Subcutaneous adipose tissue (tissue), 4 donors: Measurements from ENCODE around the gene SNX30. TPM values are rescaled to one million over a fixed set of nuclear protein-coding genes. Genes with fewer than 3 reads are reported as not detected.

Experiments used
- CTCF ChIP-seq: fragments of 450-650 bp; IDR thresholded peaks from one replicate; pipeline ENCODE4 v1.5.1; 2016; ENCODE audit warnings: low read depth, mild to moderate bottlenecking, control low read depth, antibody characterized with exemption, moderate library complexity
- total RNA-seq, 4 donors: library from RNA; depleted of rRNA; stranded (reverse); fragments of >200 nt; gene quantifications; one replicate each; pipeline ENCODE4 v1.1.0, GENCODE V29; 2016

SNX30 gene
- total RNA-seq, 4 donors from 2014 or later = 10.1 to 25.3 (median 13.4) TPM

DNA sequence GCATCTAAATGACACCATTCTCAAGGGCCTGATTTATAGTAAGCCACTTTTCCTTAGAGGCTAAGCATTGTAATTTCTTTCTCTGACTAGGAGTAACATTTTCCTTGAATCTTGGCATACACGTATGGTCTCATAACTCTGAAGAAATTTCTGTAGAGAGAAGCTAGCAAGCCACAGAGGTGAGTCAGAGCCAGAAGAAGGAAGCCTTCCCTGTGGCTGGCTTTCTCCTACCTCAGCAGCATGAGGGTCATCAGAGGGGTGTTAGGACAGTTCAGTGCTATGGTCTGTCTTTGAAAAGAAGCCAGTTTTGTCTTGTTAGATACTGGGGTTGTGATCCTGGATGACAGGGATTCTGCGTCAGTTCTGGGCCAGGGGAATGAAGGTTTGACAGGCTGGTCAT, 3.2 kb downstream of the SNX30 start:
- TF ChIP-seq CTCF = no peak

- no peak for TF ChIP-seq CTCF
These were observed 4.0 kb downstream of the SNX30 start for GRCh38 chr9:112754578-112754977.

GRCh38 chr9:112755016-112755427, 4.5 kb downstream of the SNX30 start:
- TF ChIP-seq CTCF = no peak

GRCh38 chr9:112755675-112756074, 5.1 kb downstream of the SNX30 start:
- TF ChIP-seq CTCF = no peak

GRCh38 chr9:112757282-112757883, 6.8 kb downstream of the SNX30 start:
- no peak for TF ChIP-seq CTCF

GRCh38 chr9:112757940-112758339, 7.4 kb downstream of the SNX30 start:
- no peak for TF ChIP-seq CTCF

DNA sequence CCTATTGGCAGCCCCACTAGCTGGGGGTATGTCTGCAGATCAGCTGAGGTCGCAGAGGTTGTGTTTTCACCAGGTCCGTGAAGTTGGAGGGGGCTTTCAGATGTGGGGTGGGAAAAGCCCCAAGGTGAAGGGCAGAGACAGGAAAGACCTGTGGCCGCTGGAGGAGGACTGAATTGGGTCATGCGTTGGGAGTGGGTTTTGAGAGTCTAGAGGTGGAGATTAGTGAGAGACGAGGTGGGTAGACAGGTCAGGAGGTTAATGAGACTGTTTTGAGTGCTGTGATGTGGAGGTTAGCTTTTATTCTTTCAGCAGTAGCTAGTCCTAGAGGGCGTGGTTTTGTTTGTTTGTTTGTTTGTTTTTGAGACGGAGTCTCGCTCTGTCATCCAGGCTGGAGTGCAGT, 10.3 kb downstream of the SNX30 start:
- TF ChIP-seq CTCF = no peak
